HepG2 (cell line): ENCODE data around the gene RIMBP2. TPM values are rescaled to one million over a fixed set of nuclear protein-coding genes. Genes with fewer than 3 reads are reported as not detected.

Source experiments
- ATAC-seq: fragments of 200-7000 bp; cut with Tn5 transposase; 3 replicates; pipeline ENCODE4 v1.9.1; 2020; ENCODE audit warnings: mild to moderate bottlenecking, moderate library complexity
- BruUV-seq: library from RNA; stranded (reverse); fragments of 400-500 nt; replicated peaks from 2 replicates; lab custom pipeline; 2021; lab: Mats Ljungman, UMichigan
- CTCF ChIA-PET: fragments of 300-600 bp; formaldehyde crosslinking; extraction: SDS; loops from one replicate; lab custom pipeline; 2021; ENCODE audit warnings: low total read pairs, inconsistent platforms, low intra/inter-chr PET ratio; lab: Yijun Ruan, JAX
- POLR2A ChIA-PET: fragments of 350-600 bp; sonication (Branson Sonifier 250); formaldehyde crosslinking; loops from one replicate; lab custom pipeline; 2020; ENCODE audit warnings: antibody characterized with exemption, inconsistent platforms; lab: Yijun Ruan, JAX
- DNase-seq: peaks from one replicate; pipeline ENCODE4 v3.0.0-alpha.2; 2015; ENCODE audit warnings: low spot score
- FAIRE-seq: peaks from 3 replicates; lab custom pipeline; 2011; peaks lifted over from hg19 to GRCh38; lab: Jason Lieb, UNC
- H2AFZ ChIP-seq: one replicate; pipeline ENCODE4 v1.6.1; 2011; ENCODE audit warnings: low read length, inconsistent platforms
- H3K27ac ChIP-seq: fragments of 300-600 bp; 3 replicates; pipeline ENCODE4 v1.8.0; 2011; ENCODE audit warnings: mixed run types, mild to moderate bottlenecking, mixed read lengths, low read length, inconsistent platforms; ENCODE audit not compliant: insufficient read depth; ENCODE audit errors: extremely low read length
- H3K27me3 ChIP-seq, 2 experiments: fragments of 200-600 bp in 1 of 2; 2 replicates in 1 of 2; 3 replicates in 1 of 2; pipeline versions ENCODE4 v1.6.0 to v1.8.0; 2011; ENCODE audit warnings: low read length in 2 of 2, mild to moderate bottlenecking in 2 of 2, moderate library complexity in 2 of 2, inconsistent platforms in 1 of 2; ENCODE audit not compliant: insufficient read depth in 2 of 2, control insufficient read depth in 1 of 2
- H3K36me3 ChIP-seq, 2 experiments: fragments of 200-600 bp in 1 of 2; replicated peaks in 1 of 2; 2 replicates in 1 of 2; 3 replicates in 1 of 2; pipeline versions ENCODE4 v1.5.1 to v1.8.0; 2011; ENCODE audit warnings: low read length in 2 of 2, inconsistent platforms in 1 of 2; ENCODE audit not compliant: insufficient read depth in 2 of 2, control insufficient read depth in 1 of 2
- H3K4me1 ChIP-seq: 2 replicates; pipeline ENCODE4 v1.5.1; 2012; ENCODE audit warnings: low read length, inconsistent platforms; ENCODE audit not compliant: insufficient read depth
- H3K4me2 ChIP-seq: 2 replicates; pipeline ENCODE4 v1.6.0; 2011; ENCODE audit warnings: low read depth, low read length, inconsistent platforms
- H3K4me3 ChIP-seq, 3 experiments: fragments of 200-600 bp in 1 of 3; sonication (generic), shearing (Covaris generic) in 1 of 3; replicated peaks in 1 of 3; 2 replicates each; pipeline ENCODE4 v1.5.1; 2011 to 2016; ENCODE audit warnings: low read length in 3 of 3, inconsistent platforms in 2 of 3, low read depth in 2 of 3, mild to moderate bottlenecking in 2 of 3, control low read depth in 1 of 3, mixed read lengths in 1 of 3; ENCODE audit not compliant: insufficient read depth in 1 of 3
- H3K79me2 ChIP-seq: one replicate; pipeline ENCODE4 v1.6.1; 2011; ENCODE audit warnings: low read length, inconsistent platforms; ENCODE audit not compliant: insufficient read depth
- H3K9ac ChIP-seq: 2 replicates; pipeline ENCODE4 v1.6.0; 2011; ENCODE audit warnings: mild to moderate bottlenecking, low read depth, low read length, inconsistent platforms; ENCODE audit not compliant: insufficient read depth
- H3K9me3 ChIP-seq: 2 replicates; pipeline ENCODE4 v1.5.1; 2012; ENCODE audit warnings: mild to moderate bottlenecking, low read length
- H4K20me1 ChIP-seq: 2 replicates; pipeline ENCODE4 v1.6.0; 2011; ENCODE audit warnings: inconsistent platforms, mild to moderate bottlenecking, low read length, moderate library complexity; ENCODE audit not compliant: insufficient read depth
- ERF ChIP-seq: IDR thresholded peaks from 2 replicates; pipeline ENCODE4 v1.6.1; 2018; ENCODE audit warnings: missing biosample characterization, missing genetic modification reagents
- FIP1L1 ChIP-seq: fragments of 200-400 bp; formaldehyde crosslinking; IDR thresholded peaks from 2 replicates; pipeline ENCODE4 v1.6.1; 2018; ENCODE audit warnings: low read depth, mild to moderate bottlenecking, low read length, moderate library complexity, borderline replicate concordance; ENCODE audit not compliant: insufficient read depth
- GATAD2A ChIP-seq: IDR thresholded peaks from 2 replicates; pipeline ENCODE4 v1.6.1; 2016
- GTF3A ChIP-seq: sonication (generic); formaldehyde crosslinking; conservative IDR thresholded peaks from 2 replicates; pipeline ENCODE4 v1.4.0; 2020; ENCODE audit warnings: mild to moderate bottlenecking, missing genetic modification reagents
- HOMEZ ChIP-seq: IDR thresholded peaks from 2 replicates; pipeline ENCODE4 v1.6.1; 2016; ENCODE audit warnings: low read depth
- NFIC ChIP-seq: IDR thresholded peaks from 2 replicates; pipeline ENCODE4 v1.6.1; 2012; ENCODE audit warnings: mild to moderate bottlenecking, low read length, inconsistent platforms
- SPEN ChIP-seq: sonication (generic); formaldehyde crosslinking; IDR thresholded peaks from 2 replicates; pipeline ENCODE4 v1.5.1; 2020; ENCODE audit warnings: low read depth, mild to moderate bottlenecking, missing genetic modification reagents
- THYN1 ChIP-seq: sonication (generic); formaldehyde crosslinking; IDR thresholded peaks from 2 replicates; pipeline ENCODE4 v1.8.1; 2023; ENCODE audit warnings: low read depth, mild to moderate bottlenecking, moderate library complexity, missing genetic modification reagents, borderline replicate concordance
- XRCC5 ChIP-seq: fragments of 200-400 bp; formaldehyde crosslinking; optimal IDR thresholded peaks from 2 replicates; pipeline ENCODE3; 2017; ENCODE audit warnings: mild to moderate bottlenecking, low read length
- ZKSCAN8 ChIP-seq: IDR thresholded peaks from 2 replicates; pipeline ENCODE4 v1.6.1; 2016; ENCODE audit warnings: borderline replicate concordance, missing genetic modification reagents, missing compliant biosample characterization
- ZMAT3 ChIP-seq: sonication (generic); formaldehyde crosslinking; conservative IDR thresholded peaks from 2 replicates; pipeline ENCODE4 v1.7.0; 2021; ENCODE audit warnings: missing genetic modification reagents
- ZMAT5 ChIP-seq: sonication (generic); formaldehyde crosslinking; IDR thresholded peaks from 2 replicates; pipeline ENCODE4 v1.5.0; 2020; ENCODE audit warnings: mild to moderate bottlenecking, low read depth, missing genetic modification reagents, borderline replicate concordance
- ZNF382 ChIP-seq: sonication (generic); formaldehyde crosslinking; IDR thresholded peaks from 2 replicates; pipeline ENCODE4 v1.5.0; 2020; ENCODE audit warnings: missing genetic modification reagents, mild to moderate bottlenecking, borderline replicate concordance
- ZNF430 ChIP-seq: sonication (generic); formaldehyde crosslinking; IDR thresholded peaks from 2 replicates; pipeline ENCODE4 v1.9.0; 2021; ENCODE audit warnings: mild to moderate bottlenecking, missing genetic modification reagents
- ZNF589 ChIP-seq: sonication (generic); formaldehyde crosslinking; conservative IDR thresholded peaks from 2 replicates; pipeline ENCODE4 v1.8.0; 2022; ENCODE audit warnings: mild to moderate bottlenecking, moderate library complexity, missing genetic modification reagents
- WGBS: methylation state at CpG from one replicate; pipeline ENCODE4 v1.1.6; 2017; ENCODE audit warnings: low lambda C conversion rate; 5-methylcytosine and 5-hydroxymethylcytosine counted together
- in situ Hi-C: cut with HindIII; loops from 2 replicates; pipeline ENCODE4 v1.10.0; 2017; ENCODE audit warnings: low pct_unique_long_range_greater_than_20kb; ENCODE audit not compliant: extremely low pct_ligation_motif_present
- intact Hi-C: fragments of 100-400 bp; cut with micrococcal nuclease; formaldehyde crosslinking; loops from one replicate; pipeline ENCODE4 v1.10.0; 2022; ENCODE audit not compliant: unreplicated experiment
- polyA plus RNA-seq, 8 experiments: library from polyadenylated mRNA; depleted of rRNA in 3 of 8; stranded (reverse) in 7 of 8; unstranded in 1 of 8; fragments of >200 nt; fragmentation: Illumina TruSeq in 4 of 8; extraction: Trizol in 4 of 8; gene quantifications; 2 replicates each; pipeline versions ENCODE4 v1.2.1 to v1.2.3, GENCODE V29; 2011 to 2016; ENCODE audit warnings: low read depth in 4 of 8, missing spikeins in 1 of 8, mixed read lengths in 1 of 8; ENCODE audit not compliant: insufficient read depth in 1 of 8
- total RNA-seq, 5 experiments: library from RNA; depleted of rRNA; stranded (reverse); fragments of >200 nt; fragmentation: Illumina TruSeq; extraction: Trizol; gene quantifications; 2 replicates each; pipeline ENCODE4 v1.2.3, GENCODE V29; 2016; ENCODE audit warnings: low read depth in 1 of 5
- TF ChIP-seq, protein P1 (sequence below): IDR thresholded peaks from 2 replicates; pipeline ENCODE4 v1.6.1; 2018; ENCODE audit warnings: missing genetic modification reagents

Gene RIMBP2
- total and polyA plus RNA-seq, 2 of the 13 experiments (the other 11 are each of a cell fraction or from before 2014, with no cell fraction given) = 0.03 TPM; not detected in 1

DNA sequence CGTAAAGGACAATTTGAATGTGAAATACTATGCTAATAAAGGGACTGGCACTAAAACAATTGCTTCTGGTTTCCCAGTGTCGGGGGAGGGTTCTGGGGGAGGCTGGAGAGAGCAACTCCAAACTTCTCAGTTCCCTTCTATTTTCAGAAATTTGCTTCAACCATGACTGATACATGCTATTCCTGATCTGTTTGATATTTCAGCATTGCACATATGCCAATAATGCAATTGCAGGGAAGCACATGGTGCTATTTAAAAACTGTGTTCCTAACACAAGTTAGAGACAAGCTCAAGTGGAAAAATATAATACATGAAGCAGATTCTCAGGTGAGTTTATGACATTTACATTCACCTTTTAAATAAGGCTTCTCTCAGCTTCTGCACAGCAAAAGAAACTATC lies 188.9 kb downstream of the RIMBP2 start:
- Histone ChIP-seq H3K27ac (no peak overlapping the region), H3K27me3 (peaks cover 0 to 7% of the 10 kb centered on the region in 2 experiments; a peak in 2 of 5 replicates), H3K36me3 (no peaks in the 10 kb centered on the region), H3K9ac (no peak overlapping the region), H3K4me1 (no peaks in the 10 kb centered on the region), H3K79me2 (no peaks in the 10 kb centered on the region), H3K4me3 (no peak overlapping the region), H4K20me1 (0 out of 2 replicates have a peak, but pooled peaks cover 4% of the 10 kb centered on the region), H2AFZ (no peak overlapping the region), H3K9me3 (no peaks in the 10 kb centered on the region), H3K4me2 (no peak overlapping the region)
- no peak for TF ChIP-seq ZKSCAN8
- TF ChIP-seq ZMAT5 = no peak
- no peak for TF ChIP-seq ZMAT3 (CRISPR knock-in tag)
- no peak for TF ChIP-seq NFIC
- no peak for TF ChIP-seq FIP1L1
- TF ChIP-seq XRCC5 = no peak
- no peak for TF ChIP-seq ERF
- TF ChIP-seq ZNF589 (CRISPR knock-in tag) = no peak
- TF ChIP-seq GATAD2A = no peak
- no peak for TF ChIP-seq SPEN (CRISPR knock-in tag)
- TF ChIP-seq GTF3A (CRISPR knock-in tag) = no peak
- CTCF ChIA-PET = no interaction called here
- no peak for ATAC-seq
- WGBS = 26% methylated on average over 2 of the region's 2 CpGs
- in situ Hi-C loops = no loop called here
- intact Hi-C loops = no loop called here
- no peak for DNase-seq
- no peak for FAIRE-seq
- no TSS peak for BruUV-seq
- POLR2A ChIA-PET = no interaction called here

GRCh38 chr12:130526813-130527212 lies 189.3 kb downstream of the RIMBP2 start:
- Histone ChIP-seq H3K79me2 (no peaks in the 10 kb centered on the region), H3K4me2 (no peak overlapping the region), H3K27ac (no peak overlapping the region), H3K4me3 (no peak overlapping the region), H3K9me3 (no peaks in the 10 kb centered on the region), H3K27me3 (peaks cover 0 to 7% of the 10 kb centered on the region in 2 experiments; a peak in 3 of 5 replicates), H4K20me1 (0 out of 2 replicates have a peak, but pooled peaks cover 4% of the 10 kb centered on the region), H2AFZ (no peak overlapping the region), H3K36me3 (no peaks in the 10 kb centered on the region), H3K4me1 (no peaks in the 10 kb centered on the region), H3K9ac (no peak overlapping the region)
- FAIRE-seq = no peak
- ATAC-seq = peak; percentile 70
- intact Hi-C loops (no loop called here), in situ Hi-C loops (no loop called here)
- 9% methylated on average over 6 of the region's 6 CpGs for WGBS
- POLR2A ChIA-PET = no interaction called here
- peak; percentile 14 for DNase-seq
- CTCF ChIA-PET = no interaction called here
- BruUV-seq = no TSS peak
- TF ChIP-seq THYN1 (CRISPR knock-in tag) = no peak
- TF ChIP-seq, protein P1, sequence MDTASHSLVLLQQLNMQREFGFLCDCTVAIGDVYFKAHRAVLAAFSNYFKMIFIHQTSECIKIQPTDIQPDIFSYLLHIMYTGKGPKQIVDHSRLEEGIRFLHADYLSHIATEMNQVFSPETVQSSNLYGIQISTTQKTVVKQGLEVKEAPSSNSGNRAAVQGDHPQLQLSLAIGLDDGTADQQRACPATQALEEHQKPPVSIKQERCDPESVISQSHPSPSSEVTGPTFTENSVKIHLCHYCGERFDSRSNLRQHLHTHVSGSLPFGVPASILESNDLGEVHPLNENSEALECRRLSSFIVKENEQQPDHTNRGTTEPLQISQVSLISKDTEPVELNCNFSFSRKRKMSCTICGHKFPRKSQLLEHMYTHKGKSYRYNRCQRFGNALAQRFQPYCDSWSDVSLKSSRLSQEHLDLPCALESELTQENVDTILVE = no peak
- no peak for TF ChIP-seq ZNF382
- TF ChIP-seq ZNF430 = 0 out of 2 replicates have a peak, but pooled peaks have one; percentile 29
- TF ChIP-seq HOMEZ = no peak
